GM12875 (cell line): ENCODE data around the gene PRLR.
"Not testable (repeated sequence)": the region's sequence is repeated elsewhere in the genome, so short reads cannot be mapped to it uniquely, and the experiment has no call there.

ENCODE experiments used
- H3K4me3 ChIP-seq: one replicate; pipeline ENCODE4 v1.5.1; 2011; ENCODE audit warnings: low read depth, low read length, control low read depth
- TF ChIP-seq, protein P1 (sequence below): IDR thresholded peaks from 2 replicates; pipeline ENCODE4 v1.5.1; 2011; ENCODE audit warnings: low read depth, mild to moderate bottlenecking, control low read depth, inconsistent platforms, low read length, moderate library complexity, borderline replicate concordance; ENCODE audit not compliant: insufficient read depth

The PRLR gene

GRCh38 chr5:35198075-35198474, 32.2 kb downstream of the PRLR start:
- TF ChIP-seq, protein P1, sequence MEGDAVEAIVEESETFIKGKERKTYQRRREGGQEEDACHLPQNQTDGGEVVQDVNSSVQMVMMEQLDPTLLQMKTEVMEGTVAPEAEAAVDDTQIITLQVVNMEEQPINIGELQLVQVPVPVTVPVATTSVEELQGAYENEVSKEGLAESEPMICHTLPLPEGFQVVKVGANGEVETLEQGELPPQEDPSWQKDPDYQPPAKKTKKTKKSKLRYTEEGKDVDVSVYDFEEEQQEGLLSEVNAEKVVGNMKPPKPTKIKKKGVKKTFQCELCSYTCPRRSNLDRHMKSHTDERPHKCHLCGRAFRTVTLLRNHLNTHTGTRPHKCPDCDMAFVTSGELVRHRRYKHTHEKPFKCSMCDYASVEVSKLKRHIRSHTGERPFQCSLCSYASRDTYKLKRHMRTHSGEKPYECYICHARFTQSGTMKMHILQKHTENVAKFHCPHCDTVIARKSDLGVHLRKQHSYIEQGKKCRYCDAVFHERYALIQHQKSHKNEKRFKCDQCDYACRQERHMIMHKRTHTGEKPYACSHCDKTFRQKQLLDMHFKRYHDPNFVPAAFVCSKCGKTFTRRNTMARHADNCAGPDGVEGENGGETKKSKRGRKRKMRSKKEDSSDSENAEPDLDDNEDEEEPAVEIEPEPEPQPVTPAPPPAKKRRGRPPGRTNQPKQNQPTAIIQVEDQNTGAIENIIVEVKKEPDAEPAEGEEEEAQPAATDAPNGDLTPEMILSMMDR: no peak
- no peak overlapping the region for H3K4me3 ChIP-seq

- no peak overlapping the region for H3K4me3 ChIP-seq
- TF ChIP-seq, protein P1: no peak
Measured at GRCh38 chr5:35197351-35197750, 32.9 kb downstream of the PRLR start.

DNA sequence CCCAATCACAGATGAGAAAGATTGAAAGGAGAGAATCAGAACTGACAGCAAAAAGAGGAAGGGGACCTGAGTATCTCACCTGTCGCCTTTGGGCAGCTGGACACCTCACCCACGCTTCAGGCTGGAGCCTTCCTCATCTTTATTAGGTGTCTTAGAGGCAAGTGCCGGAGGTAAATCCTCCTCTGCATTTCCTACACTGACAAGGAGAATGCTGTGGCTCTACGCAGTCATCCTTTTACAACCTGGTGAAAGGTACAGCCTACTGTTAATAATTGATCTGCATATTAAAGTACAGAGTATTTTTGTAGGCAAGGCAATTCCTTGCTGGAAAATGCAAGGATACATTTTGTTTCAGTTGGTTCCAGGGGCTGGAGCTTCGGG, 34.8 kb downstream of the PRLR start:
- H3K4me3 ChIP-seq: no peak overlapping the region
- TF ChIP-seq, protein P1: no peak

- TF ChIP-seq, protein P1: no peak
- H3K4me3 ChIP-seq: no peak overlapping the region
Measured at GRCh38 chr5:35194635-35195471, 35.4 kb downstream of the PRLR start.

DNA sequence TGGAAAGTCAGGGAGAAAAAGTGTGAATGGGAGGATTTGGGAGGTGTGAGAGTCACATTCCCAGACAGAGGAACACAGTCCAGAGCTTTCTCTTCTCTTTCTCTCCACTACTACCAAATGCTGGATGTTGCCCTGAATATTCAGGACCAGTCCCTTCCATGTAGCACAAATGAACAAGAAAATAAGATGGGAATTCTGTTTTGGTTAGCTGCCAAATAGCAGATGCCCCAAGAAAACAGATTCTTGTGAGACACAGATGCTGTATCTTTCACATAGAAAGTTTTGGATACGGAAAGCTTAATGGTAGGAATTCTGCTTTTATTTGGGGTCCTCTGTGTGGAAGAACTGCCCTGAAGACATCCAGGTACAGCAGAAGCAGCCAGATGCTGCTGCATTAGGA, 37.8 kb downstream of the PRLR start:
- H3K4me3 ChIP-seq: no peak overlapping the region

GRCh38 chr5:35189801-35190200, 40.5 kb downstream of the PRLR start:
- H3K4me3 ChIP-seq: not testable (repeated sequence)

More for the DNA sequence above, 37.8 kb downstream of the PRLR start:
- TF ChIP-seq, protein P1: no peak

DNA sequence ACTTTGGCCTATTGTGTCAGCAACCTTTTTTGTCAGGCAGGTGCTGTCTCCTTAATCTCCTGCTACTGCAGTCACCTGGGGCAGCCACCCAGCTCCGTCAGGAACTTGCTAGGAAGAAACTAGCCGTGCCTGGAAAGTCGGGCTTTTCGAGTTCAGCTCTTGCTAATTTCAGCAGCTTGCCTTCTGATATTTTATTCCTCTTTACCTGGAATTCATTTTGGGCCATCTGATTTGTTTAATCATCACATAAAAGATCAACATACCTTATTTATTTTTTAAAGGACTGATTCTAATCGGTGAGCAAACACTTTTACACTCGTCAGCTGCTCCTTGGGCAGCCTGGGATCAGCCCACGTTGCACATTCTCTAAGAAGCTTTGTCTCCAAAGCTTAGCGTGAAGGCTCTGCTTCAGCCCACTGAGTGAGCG, 42.2 kb downstream of the PRLR start:
- TF ChIP-seq, protein P1: no peak
- H3K4me3 ChIP-seq: no peak overlapping the region

- H3K4me3 ChIP-seq: not testable (repeated sequence)
Measured at GRCh38 chr5:35187621-35188020, 42.7 kb downstream of the PRLR start.
